ENCODE measurements around the gene RAB3B.
"Not testable (repeated sequence)": the region's sequence is repeated elsewhere in the genome, so short reads cannot be mapped to it uniquely, and the experiment has no call there.

The RAB3B gene

DNA sequence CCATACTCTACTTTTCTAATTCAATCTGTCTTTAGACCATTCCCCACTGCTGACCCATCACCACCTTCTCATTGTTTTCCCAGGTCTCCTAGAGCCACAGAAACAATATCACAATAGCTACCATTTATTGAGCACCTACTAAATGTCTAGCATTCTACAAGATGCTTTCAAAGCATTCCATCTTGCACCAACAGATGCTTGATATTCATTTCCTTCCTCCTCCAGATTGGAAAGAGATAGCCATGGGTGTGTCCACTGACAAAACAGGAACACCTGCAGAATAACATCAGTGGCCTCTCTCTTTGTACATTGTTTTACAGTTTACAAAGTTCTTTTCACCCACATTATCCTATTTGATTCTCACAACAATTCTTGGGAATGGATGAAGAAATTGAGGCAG, 2.2 kb downstream of the RAB3B start:
- DNase-seq, result no peak

DNA sequence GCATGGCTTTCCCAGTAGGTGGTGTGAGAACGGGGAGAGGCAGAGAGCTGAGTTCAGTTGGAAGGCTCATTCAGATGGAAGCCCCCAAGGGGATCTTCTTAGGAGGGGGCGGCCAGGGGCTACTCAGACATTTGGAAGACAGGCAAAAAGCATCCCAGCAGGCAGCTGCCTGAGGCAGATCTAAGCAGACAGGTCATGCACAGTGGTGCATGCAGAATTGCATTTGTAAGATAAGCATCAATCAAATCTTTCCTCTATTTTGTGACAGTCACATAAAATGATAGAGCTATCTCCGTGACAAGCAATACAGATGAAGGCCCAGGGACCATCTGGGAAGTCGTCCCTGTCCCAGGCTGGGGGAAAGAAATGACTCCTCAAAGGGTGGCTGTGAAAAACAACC, 3.8 kb downstream of the RAB3B start:
- DNase-seq, result no peak

GRCh38 chr1:51982161-51982560, 8.3 kb downstream of the RAB3B start:
- no peak for DNase-seq

GRCh38 chr1:51981555-51981954, 8.9 kb downstream of the RAB3B start:
- no peak for DNase-seq

DNA sequence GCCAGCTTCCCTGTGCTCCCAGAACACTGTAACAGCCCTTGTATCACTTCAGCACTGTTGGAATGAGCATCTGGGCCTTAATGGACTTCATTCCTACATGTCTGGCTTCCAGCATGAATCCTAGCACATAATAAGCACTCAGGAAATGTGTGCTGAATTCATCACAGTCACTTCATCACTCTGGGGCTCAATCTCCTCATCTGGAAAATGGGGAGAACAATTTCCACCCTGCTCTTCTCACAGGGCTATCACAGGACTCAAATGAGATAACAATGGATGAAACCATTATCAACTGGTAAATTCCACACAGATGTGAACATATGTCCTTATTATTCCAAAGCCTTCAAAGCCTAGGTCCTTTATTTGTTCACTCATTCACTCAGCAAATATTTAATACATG, 12.4 kb downstream of the RAB3B start:
- no peak for DNase-seq

GRCh38 chr1:51976846-51977602, 13.5 kb downstream of the RAB3B start:
- DNase-seq, result no peak

- no peak for DNase-seq
Measured at GRCh38 chr1:51973587-51974474, 16.7 kb downstream of the RAB3B start.

GRCh38 chr1:51969038-51969705, 21.3 kb downstream of the RAB3B start:
- no peak for DNase-seq

DNA sequence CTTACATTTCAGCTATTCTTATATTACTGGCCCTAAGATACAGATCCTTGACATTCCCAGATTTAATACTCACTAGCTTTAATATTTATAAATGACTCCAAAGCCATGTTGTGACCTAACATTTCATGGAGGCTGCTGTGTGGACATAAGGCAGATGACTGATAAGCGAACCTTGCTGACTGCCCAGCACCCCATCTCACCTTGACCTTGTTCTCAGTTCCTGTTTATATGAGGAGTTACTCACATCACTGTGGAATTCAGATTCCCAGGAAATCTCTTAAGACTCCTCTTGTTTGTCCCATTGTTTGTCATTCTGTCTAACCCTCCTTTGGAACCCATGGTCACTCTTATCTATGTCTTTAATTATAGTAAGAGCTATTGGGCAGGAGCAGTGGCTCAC, 21.9 kb downstream of the RAB3B start:
- DNase-seq, result no peak

DNA sequence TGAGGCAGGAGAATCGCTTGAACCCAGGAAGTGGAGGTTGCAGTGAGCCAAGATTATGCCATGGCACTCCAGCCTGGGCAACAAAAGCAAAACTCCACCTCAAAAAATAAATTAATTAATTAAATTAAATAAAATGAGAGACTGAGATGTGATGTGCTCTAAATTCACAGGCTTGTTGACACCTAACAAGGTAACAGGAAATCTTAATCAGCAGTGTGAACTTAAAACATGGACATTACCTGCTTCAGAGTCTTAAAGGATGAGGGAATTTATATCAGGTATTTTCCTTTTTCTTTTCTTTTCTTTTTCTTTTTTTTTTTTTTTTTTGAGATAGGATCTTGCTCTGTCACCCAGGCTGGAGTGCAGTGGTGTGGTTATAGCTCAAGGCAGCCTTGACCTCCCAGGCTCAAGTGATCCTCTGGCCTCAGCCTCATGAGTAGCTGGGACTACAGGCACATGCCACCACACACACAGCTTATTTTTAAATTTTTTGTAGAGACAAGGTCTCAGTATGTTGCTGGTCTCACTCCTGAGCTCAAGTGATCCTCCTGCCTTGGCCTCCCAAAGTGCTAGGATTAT, 23.2 kb downstream of the RAB3B start:
- not testable (repeated sequence) for DNase-seq

- no peak for DNase-seq
Measured at GRCh38 chr1:51966559-51966958, 23.9 kb downstream of the RAB3B start.

GRCh38 chr1:51964309-51964696, 26.2 kb downstream of the RAB3B start:
- DNase-seq, result no peak

DNA sequence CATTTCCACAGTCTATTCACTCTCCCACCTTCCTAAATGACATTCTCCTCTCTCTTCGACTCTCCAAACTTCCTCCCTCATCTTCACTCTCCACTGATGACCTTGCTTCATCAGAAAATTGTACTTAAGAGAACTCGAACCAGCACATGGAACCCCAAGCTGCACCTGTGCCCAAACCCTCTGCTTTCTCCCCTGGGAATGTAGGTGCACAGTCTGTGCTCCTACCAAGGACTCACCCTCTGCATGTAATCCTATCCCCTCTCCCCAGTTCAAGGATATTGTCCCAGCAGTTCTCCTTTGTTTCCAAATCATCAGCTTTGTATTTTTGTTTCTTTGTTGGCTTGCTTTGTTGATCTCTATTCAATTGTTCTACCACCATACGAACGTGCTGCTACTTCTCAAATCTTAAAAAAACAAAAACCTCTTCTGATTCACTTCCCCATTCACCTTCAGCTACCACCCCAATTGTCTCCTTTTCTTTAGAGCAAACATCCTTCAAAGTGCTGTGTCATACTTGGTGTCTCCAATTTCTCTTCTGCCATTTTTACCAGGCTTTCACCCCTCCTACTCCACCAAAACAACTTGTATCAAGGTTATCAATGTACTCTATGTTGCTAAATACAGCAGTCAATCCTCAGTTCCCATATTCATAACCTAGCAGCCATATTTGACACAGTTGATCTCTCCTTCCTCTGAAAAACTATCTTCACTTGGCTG, 26.8 kb downstream of the RAB3B start:
- DNase-seq, result no peak

DNA sequence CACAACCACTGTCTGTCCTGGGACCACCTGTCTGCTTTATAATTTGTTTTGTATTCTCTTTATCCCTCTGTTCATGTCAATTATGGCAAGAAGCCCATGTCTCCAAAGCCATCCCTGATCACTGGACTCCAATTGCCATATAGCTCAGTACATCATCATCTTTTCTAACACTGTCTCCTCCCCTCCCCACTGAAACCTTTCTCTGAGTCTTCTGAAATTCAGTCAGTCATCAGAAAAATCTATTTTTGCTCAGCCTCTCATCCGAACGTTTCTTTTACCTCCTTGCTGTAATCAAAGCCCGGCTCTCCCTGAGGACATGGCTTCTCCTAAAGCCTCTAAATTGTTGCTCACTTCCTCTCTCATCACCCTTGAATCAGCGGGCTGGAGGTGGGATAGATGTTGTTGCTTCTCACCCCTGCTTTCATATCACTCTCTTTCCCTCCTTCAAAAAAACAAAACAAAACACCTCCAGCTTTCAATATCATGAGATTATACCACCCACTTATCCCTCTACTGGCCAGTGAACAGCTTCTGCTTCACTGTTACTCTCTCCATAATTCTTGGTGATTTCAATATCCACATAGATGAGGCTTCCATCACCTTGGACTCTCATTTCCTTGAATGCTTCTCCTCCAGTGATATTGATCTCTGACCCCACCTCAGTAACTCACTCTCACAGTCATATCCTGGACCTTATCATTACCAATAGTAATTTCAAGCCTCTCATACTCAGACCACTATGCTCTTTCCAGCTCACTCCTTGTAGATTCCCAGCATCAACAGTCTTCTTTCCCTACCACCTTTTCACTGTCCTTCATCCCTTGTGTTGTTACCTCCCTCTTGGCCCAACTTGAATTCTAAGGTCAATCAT, 27.8 kb downstream of the RAB3B start:
- DNase-seq, result no peak

- DNase-seq, result no peak
Measured at GRCh38 chr1:51961954-51962353, 28.5 kb downstream of the RAB3B start.

DNA sequence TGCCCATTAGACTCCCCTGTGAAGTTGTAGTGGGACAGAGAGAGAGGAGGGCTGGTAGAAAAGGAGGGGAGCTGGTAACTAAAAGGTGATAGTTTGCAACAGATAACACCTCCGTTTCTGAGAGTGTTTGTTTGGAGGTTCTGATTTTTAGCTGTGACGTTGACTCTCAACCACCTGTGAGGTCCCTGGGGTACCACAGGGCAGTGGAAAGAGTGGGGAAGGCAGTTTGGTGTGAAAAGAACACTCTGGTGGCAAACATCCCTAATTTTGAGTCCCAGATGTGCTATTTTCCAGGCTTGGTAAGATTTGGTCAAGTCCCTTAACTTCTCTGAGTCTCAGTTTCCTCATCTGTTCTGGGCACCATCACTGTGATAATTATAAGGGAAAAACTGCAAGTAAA, 29.3 kb downstream of the RAB3B start:
- no peak for DNase-seq

- no peak for DNase-seq
Measured at GRCh38 chr1:51960262-51960661, 30.2 kb downstream of the RAB3B start.

- DNase-seq, result no peak
Measured at GRCh38 chr1:51958824-51959223, 31.7 kb downstream of the RAB3B start.

DNA sequence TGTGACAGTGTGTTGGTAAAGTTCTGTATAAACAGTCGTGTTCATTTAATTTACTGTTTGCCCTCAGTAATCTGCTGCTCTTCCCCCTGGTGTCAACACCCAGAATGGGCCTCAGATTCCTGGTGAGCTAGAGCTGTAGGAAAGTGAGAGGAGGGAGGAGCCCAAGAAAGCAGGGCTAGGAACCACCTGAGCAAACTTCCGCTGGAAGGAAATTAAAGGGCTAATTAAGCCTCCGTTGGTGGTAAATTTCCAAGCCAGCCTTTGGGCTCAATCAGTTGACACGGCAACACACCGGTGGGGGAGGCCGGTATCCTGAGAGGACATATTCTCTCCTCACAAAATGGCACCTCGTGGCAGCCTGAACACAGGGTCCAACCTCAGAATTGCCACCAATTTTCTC, 32.9 kb downstream of the RAB3B start:
- DNase-seq, result no peak

DNA sequence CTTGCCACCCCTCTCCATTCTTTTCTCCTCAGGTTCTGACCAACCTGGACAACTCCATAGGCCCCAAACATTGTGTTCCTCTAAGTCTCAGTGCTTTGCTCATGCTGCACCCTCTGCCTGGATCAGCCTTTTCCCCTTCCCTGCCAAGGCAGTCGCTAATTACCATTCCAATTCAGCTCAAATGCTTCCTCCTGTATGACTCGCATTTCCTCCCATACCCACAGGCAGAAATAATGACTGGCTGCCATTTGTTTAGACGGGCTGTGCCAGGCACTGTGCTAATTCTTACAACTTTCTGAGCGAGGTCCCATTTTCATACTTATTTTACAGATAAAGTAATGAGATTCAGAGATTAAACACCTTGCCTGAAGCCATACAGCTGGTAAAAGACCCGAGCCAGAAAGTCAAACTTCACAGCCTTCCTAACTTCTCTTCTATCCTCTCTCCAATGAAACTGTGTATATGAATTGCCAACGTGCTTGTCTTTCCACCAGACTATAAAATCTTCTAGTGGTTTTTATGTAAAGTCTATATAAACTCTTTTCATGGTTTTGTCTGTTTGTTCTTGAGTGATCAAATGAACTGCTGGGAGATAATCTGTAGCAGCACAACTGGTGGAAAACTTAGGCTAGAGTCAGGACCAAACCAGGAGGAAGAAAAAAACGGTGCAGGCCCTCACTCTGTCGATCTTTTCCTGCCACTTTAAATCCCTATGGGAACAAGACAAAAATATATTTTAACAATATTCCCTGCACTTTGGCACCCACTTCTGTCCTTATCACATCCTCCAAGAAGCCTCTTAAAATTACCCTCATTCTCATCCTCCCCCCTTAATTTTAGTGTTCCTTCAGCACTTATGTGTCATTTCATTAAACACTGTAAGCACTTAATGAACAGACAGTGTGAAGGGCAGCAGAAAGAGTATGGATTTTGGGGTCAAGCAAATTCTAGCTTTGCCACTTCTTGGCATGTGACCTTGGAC, 33.7 kb downstream of the RAB3B start:
- DNase-seq, result no peak

All from stimulated activated CD4-positive, alpha-beta T cell treated with anti-CD3 and anti-CD28 coated beads, Interleukin-2, amount 100 ng/mL, for 48 hours (primary cell).